A549 (cell line): Measurements from ENCODE around the gene SLC9C1. TPM values are rescaled to one million over a fixed set of nuclear protein-coding genes. Genes with fewer than 3 reads are reported as not detected.

Source experiments
- ATAC-seq, 2 experiments: fragments of 200-7000 bp in 1 of 2; fragments of >200 bp in 1 of 2; cut with Nextera tagmentation in 1 of 2; cut with Tn5 transposase in 1 of 2; 3 replicates each; pipeline versions ENCODE4 v1.8.0 to v1.9.1; 2018 to 2020; ENCODE audit warnings: mild to moderate bottlenecking in 1 of 2, moderate library complexity in 1 of 2
- CTCF ChIA-PET: fragments of 300-600 bp; sonication (Branson Sonifier 250); formaldehyde crosslinking; extraction: SDS; loops from one replicate; lab custom pipeline; 2021; ENCODE audit warnings: antibody characterized with exemption, inconsistent platforms; lab: Yijun Ruan, JAX
- POLR2A ChIA-PET: fragments of 350-600 bp; formaldehyde crosslinking; extraction: SDS; loops from one replicate; lab custom pipeline; 2021; ENCODE audit warnings: antibody characterized with exemption, inconsistent platforms; lab: Yijun Ruan, JAX
- DNase-seq, 2 experiments: peaks; one replicate each; pipeline versions ENCODE4 v3.0.0 to v3.0.0-alpha.2; 2011 to 2016; ENCODE audit warnings: low read depth in 1 of 2, low spot score in 1 of 2
- FAIRE-seq: peaks from 2 replicates; lab custom pipeline; 2011; peaks lifted over from hg19 to GRCh38; lab: Jason Lieb, UNC
- H3K27ac ChIP-seq, 2 experiments: fragments of >200 bp; sonication (Bioruptor Twin); formaldehyde crosslinking; 3 replicates each; pipeline ENCODE4 v1.5.1; 2016 to 2017
- H3K4me1 ChIP-seq: fragments of >200 bp; sonication (Bioruptor Twin); formaldehyde crosslinking; 3 replicates; pipeline ENCODE4 v1.6.1; 2016
- H3K4me2 ChIP-seq: fragments of >200 bp; sonication (Bioruptor Twin); formaldehyde crosslinking; 3 replicates; pipeline ENCODE4 v1.6.1; 2016
- H3K4me3 ChIP-seq: fragments of >200 bp; sonication (Bioruptor Twin); formaldehyde crosslinking; 3 replicates; pipeline ENCODE4 v1.5.1; 2016
- H3K9me3 ChIP-seq: fragments of >200 bp; sonication (Bioruptor Twin); formaldehyde crosslinking; 3 replicates; pipeline ENCODE4 v1.6.1; 2016
- ATOH8 ChIP-seq: fragments of 250-450 bp; sonication (Bioruptor Pico); IDR thresholded peaks from 2 replicates; pipeline ENCODE4 v1.5.0; 2020; ENCODE audit warnings: low read depth, mild to moderate bottlenecking, moderate library complexity
- CBX2 ChIP-seq: fragments of 200-600 bp; sonication (generic); IDR thresholded peaks from 2 replicates; pipeline ENCODE4 v1.6.1; 2016; ENCODE audit warnings: low read depth, mild to moderate bottlenecking, borderline replicate concordance
- CBX8 ChIP-seq: fragments of 200-600 bp; sonication (generic); IDR thresholded peaks from 2 replicates; pipeline ENCODE4 v1.6.1; 2016
- CEBPB ChIP-seq, 2 experiments: fragments of >200 bp in 1 of 2; sonication (Bioruptor Twin) in 1 of 2; formaldehyde crosslinking in 1 of 2; IDR thresholded peaks; 2 replicates each; pipeline ENCODE4 v1.6.1; 2012 to 2016
- CHD2 ChIP-seq: fragments of 150-350 bp; IDR thresholded peaks from 2 replicates; pipeline ENCODE4 v1.6.1; 2014; ENCODE audit warnings: low read length; ENCODE audit not compliant: partially characterized antibody
- CHD4 ChIP-seq: fragments of 200-600 bp; sonication (generic); IDR thresholded peaks from 2 replicates; pipeline ENCODE4 v1.6.1; 2016; ENCODE audit warnings: antibody characterized with exemption, mild to moderate bottlenecking, borderline replicate concordance
- CTCF ChIP-seq: fragments of >200 bp; sonication (Bioruptor Twin); formaldehyde crosslinking; IDR thresholded peaks from 3 replicates; pipeline ENCODE4 v1.5.1; 2016
- EHF ChIP-seq: fragments of 250-450 bp; sonication (Bioruptor Pico); IDR thresholded peaks from 2 replicates; pipeline ENCODE4 v1.5.0; 2020; ENCODE audit warnings: mild to moderate bottlenecking
- EHMT2 ChIP-seq: fragments of 200-600 bp; sonication (generic); IDR thresholded peaks from 2 replicates; pipeline ENCODE4 v1.6.1; 2016; ENCODE audit warnings: antibody characterized with exemption, low read depth, mild to moderate bottlenecking, moderate library complexity
- EP300 ChIP-seq, 2 experiments: fragments of >200 bp; sonication (Bioruptor Twin); formaldehyde crosslinking; IDR thresholded peaks; 2 replicates in 1 of 2; 3 replicates in 1 of 2; pipeline ENCODE4 v1.6.1; 2016 to 2017
- ESRRA ChIP-seq: fragments of 150-350 bp; IDR thresholded peaks from 2 replicates; pipeline ENCODE4 v1.6.1; 2014; ENCODE audit warnings: mild to moderate bottlenecking, low read length, borderline replicate concordance
- FOSB ChIP-seq: fragments of 250-450 bp; sonication (Bioruptor Pico); IDR thresholded peaks from 2 replicates; pipeline ENCODE4 v1.5.0; 2020; ENCODE audit warnings: mild to moderate bottlenecking, moderate library complexity
- FOSL2 ChIP-seq, 2 experiments: fragments of 450-650 bp in 1 of 2; fragments of >200 bp in 1 of 2; sonication (Bioruptor Twin) in 1 of 2; formaldehyde crosslinking; IDR thresholded peaks; 2 replicates each; pipeline versions ENCODE4 v1.5.0 to v1.6.1; 2016 to 2020; ENCODE audit warnings: mild to moderate bottlenecking in 1 of 2, moderate library complexity in 1 of 2
- FOXS1 ChIP-seq: fragments of 250-450 bp; sonication (Bioruptor Pico); IDR thresholded peaks from 2 replicates; pipeline ENCODE4 v1.5.0; 2020; ENCODE audit warnings: mild to moderate bottlenecking, moderate library complexity
- GATA3 ChIP-seq: IDR thresholded peaks from 2 replicates; pipeline ENCODE4 v1.6.1; 2012; ENCODE audit warnings: borderline replicate concordance
- HDAC2 ChIP-seq: fragments of 200-600 bp; sonication (generic); IDR thresholded peaks from 2 replicates; pipeline ENCODE4 v1.6.1; 2016
- HEYL ChIP-seq: fragments of 250-450 bp; sonication (Bioruptor Pico); IDR thresholded peaks from 2 replicates; pipeline ENCODE4 v1.8.0; 2021; ENCODE audit warnings: mild to moderate bottlenecking, moderate library complexity
- MAFK ChIP-seq: fragments of 450-650 bp; IDR thresholded peaks from 2 replicates; pipeline ENCODE4 v1.6.1; 2014; ENCODE audit not compliant: partially characterized antibody
- MAX ChIP-seq: IDR thresholded peaks from 2 replicates; pipeline ENCODE4 v1.6.1; 2012
- MAZ ChIP-seq: fragments of 150-350 bp; IDR thresholded peaks from 2 replicates; pipeline ENCODE4 v1.6.1; 2014; ENCODE audit warnings: antibody characterized with exemption, low read depth, low read length, borderline replicate concordance
- MYC ChIP-seq: IDR thresholded peaks from 2 replicates; pipeline ENCODE4 v1.6.1; 2012; ENCODE audit warnings: mild to moderate bottlenecking, inconsistent platforms, low read length, improper control_type of control experiment, borderline replicate concordance
- NFE2L2 ChIP-seq: fragments of 150-350 bp; conservative IDR thresholded peaks from 2 replicates; pipeline ENCODE4 v1.6.1; 2014; ENCODE audit warnings: low read length
- PHF8 ChIP-seq: fragments of 200-600 bp; sonication (generic); IDR thresholded peaks from 2 replicates; pipeline ENCODE4 v1.6.1; 2016; ENCODE audit warnings: low read depth, mild to moderate bottlenecking, antibody characterized with exemption, moderate library complexity, borderline replicate concordance
- POLR2A ChIP-seq: IDR thresholded peaks from 2 replicates; pipeline ENCODE4 v1.6.1; 2012; ENCODE audit warnings: mild to moderate bottlenecking, low read length
- RNF2 ChIP-seq: fragments of 200-600 bp; sonication (generic); IDR thresholded peaks from 2 replicates; pipeline ENCODE4 v1.6.1; 2016; ENCODE audit warnings: low read depth, mild to moderate bottlenecking, antibody characterized with exemption, moderate library complexity, borderline replicate concordance
- SMC3 ChIP-seq: fragments of >200 bp; sonication (Bioruptor Twin); formaldehyde crosslinking; IDR thresholded peaks from 3 replicates; pipeline ENCODE4 v1.6.1; 2018; ENCODE audit warnings: inconsistent platforms
- TFCP2L1 ChIP-seq: fragments of 250-450 bp; sonication (Bioruptor Pico); IDR thresholded peaks from 2 replicates; pipeline ENCODE4 v1.5.0; 2021; ENCODE audit warnings: mild to moderate bottlenecking
- TP53 ChIP-seq: fragments of 250-450 bp; sonication (Bioruptor Pico); IDR thresholded peaks from 2 replicates; pipeline ENCODE4 v1.5.0; 2021; ENCODE audit warnings: mild to moderate bottlenecking, moderate library complexity
- WGBS: methylation state at CpG from one replicate; pipeline ENCODE4 v1.1.6; 2017; ENCODE audit errors: missing lambda C conversion rate; 5-methylcytosine and 5-hydroxymethylcytosine counted together
- polyA plus RNA-seq, 4 experiments: library from polyadenylated mRNA; depleted of rRNA in 3 of 4; stranded (reverse); fragments of >200 nt; fragmentation: RNase III in 1 of 4; extraction: RNeasy Plus Mini Kit Qiagen cat#74134 plus additional on column Dnase treatment in 1 of 4; gene quantifications; 2 replicates in 3 of 4; 3 replicates in 1 of 4; pipeline ENCODE4 v1.2.3, GENCODE V29; 2011 to 2017

Gene SLC9C1
- polyA plus RNA-seq, 2 of the 4 experiments (the other 2 are of a cell fraction): not detected

GRCh38 chr3:112115161-112115739 lies 178.8 kb downstream of the SLC9C1 start:
- Histone ChIP-seq H3K9me3 (no peaks in the 10 kb centered on the region), H3K27ac (no peak overlapping the region), H3K4me2 (no peak overlapping the region), H3K4me3 (no peak overlapping the region), H3K4me1 (no peaks in the 10 kb centered on the region)
- WGBS: 93% methylated on average over 6 of the region's 6 CpGs
- FAIRE-seq (no peak), ATAC-seq (no peak)
- POLR2A ChIA-PET: no interaction called here
- CTCF ChIA-PET: interaction anchor here (1.0 kb wide), 1 partner anchor 10 kb away, joined by 4 read pairs; no protein-coding TSS in a partner anchor
- TF ChIP-seq PHF8 (no peak), EHMT2 (no peak), ESRRA (no peak), CBX2 (no peak), MAFK (no peak), FOSB (CRISPR knock-in tag) (no peak), POLR2A (no peak), MAX (no peak), CHD4 (no peak), CEBPB (IDR thresholded peaks at IDR 0.05) (no peak), TP53 (CRISPR knock-in tag) (no peak), TFCP2L1 (CRISPR knock-in tag) (no peak), CTCF (no peak), NFE2L2 (no peak), HEYL (CRISPR knock-in tag) (no peak), HDAC2 (no peak)
- TF ChIP-seq, all 56 proteins: peak for 0
- no peak for DNase-seq

- Histone ChIP-seq H3K4me2 (no peak overlapping the region), H3K27ac (no peak overlapping the region), H3K4me3 (no peak overlapping the region), H3K9me3 (no peaks in the 10 kb centered on the region), H3K4me1 (no peaks in the 10 kb centered on the region)
- FAIRE-seq: no peak
- ChIA-PET CTCF (interaction anchor here (1.0 to 1.4 kb wide), 2 partner anchors 9 to 11 kb away, joined by 3 to 4 read pairs; no protein-coding TSS in a partner anchor), POLR2A (no interaction called here)
- ATAC-seq: no peak
- WGBS: 92% methylated on average over 6 of the region's 6 CpGs
- no peak for DNase-seq
- no peak for TF ChIP-seq EHF (CRISPR knock-in tag)
- no peak for TF ChIP-seq MAZ
- TF ChIP-seq SMC3: no peak
- TF ChIP-seq CHD2: no peak
- TF ChIP-seq MYC: no peak
- TF ChIP-seq FOXS1 (CRISPR knock-in tag): no peak
- TF ChIP-seq CBX8: no peak
- no peak for TF ChIP-seq RNF2
- no peak for TF ChIP-seq EP300 (IDR thresholded peaks at IDR 0.05)
- TF ChIP-seq FOSL2 (IDR thresholded peaks at IDR 0.05): no peak
- no peak for TF ChIP-seq FOSL2 (CRISPR knock-in tag; IDR thresholded peaks at IDR 0.05)
- TF ChIP-seq GATA3: no peak
- TF ChIP-seq NFE2L2: no peak
- no peak for TF ChIP-seq ATOH8 (CRISPR knock-in tag)
Observed at GRCh38 chr3:112114576-112115160, 179.3 kb downstream of the SLC9C1 start.
